Mesendoderm (in vitro differentiated cells): Measurements from ENCODE around the gene HCRTR1.
A peak's percentile ranks its signal among the peaks of the same experiment; 100 is the strongest.
"Not testable (repeated sequence)": the region's sequence is repeated elsewhere in the genome, so short reads cannot be mapped to it uniquely, and the experiment has no call there.

Experiments
- DNase-seq: peaks from one replicate; pipeline ENCODE4 v3.0.0; 2013
- H2AK5ac ChIP-seq: 2 replicates; pipeline ENCODE4 v1.6.1; 2013; ENCODE audit warnings: low read length, inconsistent platforms
- H2BK120ac ChIP-seq: 2 replicates; pipeline ENCODE4 v1.6.1; 2013; ENCODE audit warnings: low read depth, mild to moderate bottlenecking, low read length, moderate library complexity, mixed read lengths
- H2BK15ac ChIP-seq: replicated peaks from 2 replicates; pipeline ENCODE4 v1.6.1; 2013; ENCODE audit warnings: low read depth, mild to moderate bottlenecking, moderate library complexity
- H2BK5ac ChIP-seq: 2 replicates; pipeline ENCODE4 v1.6.1; 2013; ENCODE audit warnings: low read length, inconsistent platforms
- H3K18ac ChIP-seq: 2 replicates; pipeline ENCODE4 v1.6.1; 2013; ENCODE audit warnings: mild to moderate bottlenecking, low read length, mixed read lengths
- H3K23ac ChIP-seq: one replicate; pipeline ENCODE4 v1.6.1; 2013; ENCODE audit warnings: low read length
- H3K27ac ChIP-seq: 2 replicates; pipeline ENCODE4 v1.5.1; 2013; ENCODE audit warnings: low read depth, mild to moderate bottlenecking, inconsistent platforms, low read length, moderate library complexity
- H3K27me3 ChIP-seq: 2 replicates; pipeline ENCODE4 v1.6.1; 2013; ENCODE audit warnings: low read length, control low read depth, mild to moderate bottlenecking, inconsistent platforms; ENCODE audit not compliant: insufficient read depth, poor library complexity
- H3K36me3 ChIP-seq: 2 replicates; pipeline ENCODE4 v1.6.1; 2013; ENCODE audit warnings: low read length, inconsistent platforms; ENCODE audit not compliant: control insufficient read depth, insufficient read depth
- H3K4ac ChIP-seq: one replicate; pipeline ENCODE4 v1.6.1; 2013; ENCODE audit warnings: low read depth, mild to moderate bottlenecking, low read length, moderate library complexity
- H3K4me1 ChIP-seq: 2 replicates; pipeline ENCODE4 v1.6.1; 2013; ENCODE audit warnings: low read depth, low read length, inconsistent platforms; ENCODE audit not compliant: control insufficient read depth
- H3K4me2 ChIP-seq: 2 replicates; pipeline ENCODE4 v1.6.1; 2013; ENCODE audit warnings: low read length
- H3K4me3 ChIP-seq: 2 replicates; pipeline ENCODE4 v1.5.1; 2013; ENCODE audit warnings: mild to moderate bottlenecking, low read length
- H3K56ac ChIP-seq: one replicate; pipeline ENCODE4 v1.6.1; 2013; ENCODE audit warnings: low read length
- H3K79me1 ChIP-seq: 2 replicates; pipeline ENCODE4 v1.6.1; 2013; ENCODE audit warnings: low read length, inconsistent platforms
- H3K79me2 ChIP-seq: 2 replicates; pipeline ENCODE4 v1.6.1; 2013; ENCODE audit warnings: mild to moderate bottlenecking, low read length; ENCODE audit not compliant: control insufficient read depth, insufficient read depth
- H3K9ac ChIP-seq: 2 replicates; pipeline ENCODE4 v1.6.1; 2013; ENCODE audit warnings: low read length, inconsistent platforms
- H4K5ac ChIP-seq: one replicate; pipeline ENCODE4 v1.6.1; 2013; ENCODE audit warnings: low read length
- H4K8ac ChIP-seq: one replicate; pipeline ENCODE4 v1.6.1; 2013; ENCODE audit warnings: low read depth, mild to moderate bottlenecking, control low read depth, low read length, moderate library complexity
- WGBS: extraction: QIAGEN DNeasy Blood & Tissue Kit; methylation state at CpG from one replicate; pipeline ENCODE4 v1.1.7; 2013; ENCODE audit warnings: low lambda C conversion rate, missing lambda C conversion rate; ENCODE audit not compliant: insufficient coverage; ENCODE audit errors: extremely low coverage; 5-methylcytosine and 5-hydroxymethylcytosine counted together

HCRTR1 gene

GRCh38 chr1:31584869-31585735 lies 32.4 kb upstream of the HCRTR1 start:
- Histone ChIP-seq H3K23ac (no peak overlapping the region), H3K56ac (no peak overlapping the region), H3K4me2 (no peak overlapping the region), H3K9ac (no peak overlapping the region), H3K27ac (no peak overlapping the region), H2AK5ac (no peak overlapping the region), H2BK5ac (no peak overlapping the region), H3K79me1 (no peaks in the 10 kb centered on the region), H3K4me3 (no peak overlapping the region), H3K18ac (no peak overlapping the region), H2BK120ac (no peak overlapping the region), H4K5ac (no peak overlapping the region), H3K36me3 (no peaks in the 10 kb centered on the region), H3K4me1 (no peaks in the 10 kb centered on the region), H3K4ac (no peak overlapping the region), H2BK15ac (no peak overlapping the region), H3K27me3 (no peaks in the 10 kb centered on the region), H3K79me2 (no peaks in the 10 kb centered on the region), H4K8ac (no peak overlapping the region)
- DNase-seq = no peak
- no CpG with 5 or more reads among the region's 27 CpGs for WGBS

GRCh38 chr1:31585736-31586365 lies 31.6 kb upstream of the HCRTR1 start:
- Histone ChIP-seq H3K18ac (no peak overlapping the region), H3K23ac (no peak overlapping the region), H3K79me1 (no peaks in the 10 kb centered on the region), H3K4me3 (no peak overlapping the region), H2AK5ac (no peak overlapping the region), H3K9ac (no peak overlapping the region), H4K5ac (no peak overlapping the region), H3K4me2 (no peak overlapping the region), H3K79me2 (no peaks in the 10 kb centered on the region), H3K4ac (no peak overlapping the region), H4K8ac (no peak overlapping the region), H3K4me1 (no peaks in the 10 kb centered on the region), H2BK15ac (no peak overlapping the region), H3K56ac (no peak overlapping the region), H3K27ac (no peak overlapping the region), H3K27me3 (no peaks in the 10 kb centered on the region), H3K36me3 (no peaks in the 10 kb centered on the region), H2BK5ac (no peak overlapping the region), H2BK120ac (no peak overlapping the region)
- DNase-seq = no peak
- WGBS = no CpG with 5 or more reads among the region's 11 CpGs

GRCh38 chr1:31586376-31587327 lies 30.8 kb upstream of the HCRTR1 start:
- Histone ChIP-seq H3K18ac (no peak overlapping the region), H4K8ac (no peak overlapping the region), H3K9ac (no peak overlapping the region), H2BK120ac (no peak overlapping the region), H3K79me1 (no peaks in the 10 kb centered on the region), H2BK5ac (no peak overlapping the region), H3K4me3 (no peak overlapping the region), H2BK15ac (no peak overlapping the region), H3K56ac (no peak overlapping the region), H3K27ac (no peak overlapping the region), H4K5ac (no peak overlapping the region), H3K27me3 (no peaks in the 10 kb centered on the region), H3K36me3 (no peaks in the 10 kb centered on the region), H3K79me2 (no peaks in the 10 kb centered on the region), H3K23ac (no peak overlapping the region), H3K4ac (no peak overlapping the region), H2AK5ac (no peak overlapping the region), H3K4me1 (no peaks in the 10 kb centered on the region), H3K4me2 (no peak overlapping the region)
- DNase-seq = no peak
- no CpG with 5 or more reads among the region's 47 CpGs for WGBS

GRCh38 chr1:31587328-31587699 lies 30.2 kb upstream of the HCRTR1 start:
- not testable (repeated sequence) for H3K4me1 ChIP-seq, H3K27ac ChIP-seq, H3K4ac ChIP-seq, H3K4me2 ChIP-seq, H3K79me1 ChIP-seq, H3K4me3 ChIP-seq, H3K27me3 ChIP-seq, H3K56ac ChIP-seq, H2BK5ac ChIP-seq, H4K5ac ChIP-seq, H2AK5ac ChIP-seq, H3K9ac ChIP-seq, H3K18ac ChIP-seq, DNase-seq, H4K8ac ChIP-seq, H3K79me2 ChIP-seq, H3K23ac ChIP-seq, H2BK15ac ChIP-seq, H3K36me3 ChIP-seq, H2BK120ac ChIP-seq
- WGBS = no CpG with 5 or more reads among the region's 5 CpGs

- H3K18ac ChIP-seq = no peak overlapping the region
- H3K4me1 ChIP-seq = no peaks in the 10 kb centered on the region
- H3K4ac ChIP-seq = no peak overlapping the region
- no peak overlapping the region for H2BK5ac ChIP-seq
- DNase-seq = peak; percentile 82
- no peaks in the 10 kb centered on the region for H3K36me3 ChIP-seq
- H3K9ac ChIP-seq = no peak overlapping the region
- H3K23ac ChIP-seq = no peak overlapping the region
- no peaks in the 10 kb centered on the region for H3K27me3 ChIP-seq
- H3K79me2 ChIP-seq = no peaks in the 10 kb centered on the region
- no peak overlapping the region for H3K4me2 ChIP-seq
- no peak overlapping the region for H4K8ac ChIP-seq
- H2BK120ac ChIP-seq = no peak overlapping the region
- no peak overlapping the region for H3K4me3 ChIP-seq
- WGBS = no CpG with 5 or more reads among the region's 14 CpGs
- H3K79me1 ChIP-seq = no peaks in the 10 kb centered on the region
- H2AK5ac ChIP-seq = peak overlapping the region; percentile 96
- no peak overlapping the region for H3K27ac ChIP-seq
- H4K5ac ChIP-seq = no peak overlapping the region
- H3K56ac ChIP-seq = peak overlapping the region; percentile 64
- H2BK15ac ChIP-seq = no peak overlapping the region
Observed at GRCh38 chr1:31587720-31588423, 29.6 kb upstream of the HCRTR1 start.
